GM12878 (cell line): ENCODE data around the gene CCDC12. TPM values are rescaled to one million over a fixed set of nuclear protein-coding genes. Genes with fewer than 3 reads are reported as not detected.

Experiments
- ATAC-seq: fragments of 200-7000 bp; cut with Tn5 transposase; 3 replicates; pipeline ENCODE4 v1.9.1; 2020; ENCODE audit warnings: mild to moderate bottlenecking, moderate library complexity
- BruUV-seq: library from RNA; stranded (reverse); fragments of 400-500 nt; replicated peaks from 2 replicates; lab custom pipeline; 2021; lab: Mats Ljungman, UMichigan
- CTCF ChIA-PET: fragments of 300-600 bp; sonication (Branson Sonifier 250); formaldehyde crosslinking; extraction: SDS; loops from one replicate; lab custom pipeline; 2021; ENCODE audit warnings: inconsistent platforms; lab: Yijun Ruan, JAX
- POLR2A ChIA-PET: fragments of 350-600 bp; formaldehyde crosslinking; extraction: SDS; loops from one replicate; lab custom pipeline; 2021; ENCODE audit warnings: inconsistent platforms; lab: Charles Lee
- RAD21 ChIA-PET: fragments of 300-600 bp; sonication (Branson Sonifier 250); formaldehyde crosslinking; loops from one replicate; lab custom pipeline; 2023; ENCODE audit warnings: antibody characterized with exemption; ENCODE audit not compliant: unreplicated experiment; lab: Charles Lee
- SMC1A ChIA-PET: fragments of 300-600 bp; sonication (Branson Sonifier 250); formaldehyde crosslinking; loops from one replicate; lab custom pipeline; 2023; ENCODE audit not compliant: unreplicated experiment, uncharacterized antibody; lab: Charles Lee
- DNase-seq: peaks from one replicate; pipeline ENCODE4 v3.0.0-alpha.2; 2011; ENCODE audit warnings: low read depth, low spot score
- FAIRE-seq: peaks from 3 replicates; lab custom pipeline; 2011; peaks lifted over from hg19 to GRCh38; lab: Jason Lieb, UNC
- H2AFZ ChIP-seq: 2 replicates; pipeline ENCODE4 v1.6.0; 2011; ENCODE audit warnings: low read depth, low read length, control low read depth; ENCODE audit not compliant: control insufficient read depth
- H3K27ac ChIP-seq: 2 replicates; pipeline ENCODE4 v1.5.1; 2011; ENCODE audit warnings: control low read depth; ENCODE audit not compliant: control insufficient read depth, insufficient read depth
- H3K27me3 ChIP-seq, 2 experiments: replicated peaks in 1 of 2; 2 replicates each; pipeline versions ENCODE4 v1.6.0 to v1.6.1; 2011; ENCODE audit warnings: low read length in 1 of 2; ENCODE audit not compliant: control insufficient read depth in 2 of 2, insufficient read depth in 2 of 2
- H3K36me3 ChIP-seq, 2 experiments: 2 replicates each; pipeline ENCODE4 v1.5.1; 2011; ENCODE audit warnings: low read length in 1 of 2; ENCODE audit not compliant: control insufficient read depth in 2 of 2, insufficient read depth in 2 of 2
- H3K4me1 ChIP-seq: 2 replicates; pipeline ENCODE4 v1.6.1; 2011; ENCODE audit warnings: mild to moderate bottlenecking, low read length, moderate library complexity, mixed read lengths; ENCODE audit not compliant: control insufficient read depth, insufficient read depth
- H3K4me2 ChIP-seq: 2 replicates; pipeline ENCODE4 v1.6.0; 2011; ENCODE audit warnings: control low read depth; ENCODE audit not compliant: control insufficient read depth, insufficient read depth
- H3K4me3 ChIP-seq: fragments of 200-600 bp; sonication (generic); 2 replicates; pipeline ENCODE4 v1.5.1; 2016
- H3K79me2 ChIP-seq: 2 replicates; pipeline ENCODE4 v1.6.0; 2011; ENCODE audit warnings: low read length; ENCODE audit not compliant: control insufficient read depth, insufficient read depth
- H3K9ac ChIP-seq: 2 replicates; pipeline ENCODE4 v1.8.0; 2011; ENCODE audit warnings: low read length, control low read depth, mixed read lengths; ENCODE audit not compliant: control insufficient read depth, insufficient read depth
- H3K9me3 ChIP-seq: replicated peaks from 3 replicates; pipeline ENCODE4 v1.5.1; 2011; ENCODE audit warnings: mild to moderate bottlenecking, low read length; ENCODE audit not compliant: control insufficient read depth, insufficient read depth
- H4K20me1 ChIP-seq: 2 replicates; pipeline ENCODE4 v1.6.0; 2011; ENCODE audit not compliant: control insufficient read depth, insufficient read depth
- CBFB ChIP-seq: IDR thresholded peaks from 2 replicates; pipeline ENCODE4 v1.6.1; 2016; ENCODE audit warnings: antibody characterized with exemption, low read depth
- CBX3 ChIP-seq: fragments of 200-600 bp; sonication (generic); IDR thresholded peaks from 2 replicates; pipeline ENCODE4 v1.6.1; 2016; ENCODE audit warnings: low read depth, borderline replicate concordance
- CEBPZ ChIP-seq: fragments of 150-350 bp; IDR thresholded peaks from 2 replicates; pipeline ENCODE4 v1.6.1; 2016; ENCODE audit warnings: low read depth, low read length
- CHD4 ChIP-seq: fragments of 200-600 bp; sonication (generic); IDR thresholded peaks from 2 replicates; pipeline ENCODE4 v1.6.1; 2016; ENCODE audit warnings: mild to moderate bottlenecking
- CREB1 ChIP-seq: IDR thresholded peaks from 2 replicates; pipeline ENCODE4 v1.6.1; 2012; ENCODE audit warnings: low read depth, mild to moderate bottlenecking, inconsistent platforms
- MXI1 ChIP-seq: fragments of 150-350 bp; IDR thresholded peaks from 2 replicates; pipeline ENCODE4 v1.6.1; 2011; ENCODE audit warnings: low read depth, mild to moderate bottlenecking, inconsistent platforms, low read length, improper control_type of control experiment
- RBBP5 ChIP-seq: fragments of 200-600 bp; sonication (generic); conservative IDR thresholded peaks from 2 replicates; pipeline ENCODE4 v1.6.1; 2016
- SMC3 ChIP-seq: IDR thresholded peaks from 2 replicates; pipeline ENCODE4 v1.6.1; 2011; ENCODE audit warnings: low read length, improper control_type of control experiment, borderline replicate concordance
- SREBF1 ChIP-seq: IDR thresholded peaks from 2 replicates; pipeline ENCODE4 v1.6.1; 2012; ENCODE audit warnings: mild to moderate bottlenecking, low read length
- USF2 ChIP-seq: IDR thresholded peaks from 2 replicates; pipeline ENCODE4 v1.6.1; 2011; ENCODE audit warnings: low read depth, low read length, improper control_type of control experiment, borderline replicate concordance
- YY1 ChIP-seq: IDR thresholded peaks from 2 replicates; pipeline ENCODE4 v1.6.1; 2011; ENCODE audit warnings: low read depth, mild to moderate bottlenecking, low read length
- ZBED1 ChIP-seq: IDR thresholded peaks from 2 replicates; pipeline ENCODE4 v1.6.1; 2016; ENCODE audit warnings: borderline replicate concordance
- ZBTB11 ChIP-seq: fragments of 450-650 bp; formaldehyde crosslinking; IDR thresholded peaks from 2 replicates; pipeline ENCODE4 v1.5.0; 2022; ENCODE audit warnings: mild to moderate bottlenecking, missing genetic modification characterization
- ZNF24 ChIP-seq: fragments of 450-650 bp; IDR thresholded peaks from 2 replicates; pipeline ENCODE4 v1.6.1; 2017; ENCODE audit warnings: antibody characterized with exemption, mild to moderate bottlenecking
- WGBS: methylation state at CpG from one replicate; pipeline ENCODE4 v1.1.6; 2016; ENCODE audit warnings: low lambda C conversion rate; ENCODE audit not compliant: insufficient replicate concordance, insufficient coverage; ENCODE audit errors: missing lambda C conversion rate; 5-methylcytosine and 5-hydroxymethylcytosine counted together
- in situ Hi-C: fragments of 300-500 bp; cut with MboI; formaldehyde crosslinking; loops from 9 replicates; pipeline ENCODE4 v1.14.3; 2018; ENCODE audit warnings: mixed read lengths
- intact Hi-C: fragments of 100-400 bp; cut with micrococcal nuclease; formaldehyde crosslinking; loops from one replicate; pipeline ENCODE4 v1.14.2; 2022; ENCODE audit not compliant: unreplicated experiment
- polyA plus RNA-seq, 11 experiments: library from polyadenylated mRNA; depleted of rRNA in 4 of 11; unstranded in 6 of 11; stranded (reverse) in 5 of 11; fragments of >200 nt; fragmentation: Nextera tagmentation in 4 of 11; fragmentation: Illumina TruSeq in 1 of 11; extraction: Ambion mirVana in 4 of 11; extraction: Trizol in 1 of 11; gene quantifications; 1 replicate in 1 of 11; 2 replicates in 10 of 11; pipeline versions ENCODE4 v1.2.1 to v1.2.3, GENCODE V29; 2011 to 2016; ENCODE audit warnings: inconsistent platforms in 2 of 11, missing spikeins in 2 of 11, low read depth in 1 of 11
- total RNA-seq, 4 experiments: library from RNA; depleted of rRNA in 3 of 4; stranded (reverse); fragments of >200 nt in 3 of 4; fragmentation: Illumina TruSeq in 1 of 4; extraction: Trizol in 1 of 4; gene quantifications; 2 replicates each; pipeline versions ENCODE4 v1.2.1 to v1.2.3, GENCODE V29; 2013 to 2021
- TF ChIP-seq, protein P1 (sequence below): IDR thresholded peaks from 2 replicates; pipeline ENCODE4 v1.6.1; 2011; ENCODE audit warnings: borderline replicate concordance, low read depth, mild to moderate bottlenecking, moderate library complexity, low read length; ENCODE audit not compliant: insufficient read depth, poor library complexity, severe bottlenecking

Gene CCDC12
- total and polyA plus RNA-seq, 10 of the 15 experiments (the other 5 are each of a cell fraction or from before 2014, with no cell fraction given), result 9.2 to 91.4 (median 61.3) TPM

DNA sequence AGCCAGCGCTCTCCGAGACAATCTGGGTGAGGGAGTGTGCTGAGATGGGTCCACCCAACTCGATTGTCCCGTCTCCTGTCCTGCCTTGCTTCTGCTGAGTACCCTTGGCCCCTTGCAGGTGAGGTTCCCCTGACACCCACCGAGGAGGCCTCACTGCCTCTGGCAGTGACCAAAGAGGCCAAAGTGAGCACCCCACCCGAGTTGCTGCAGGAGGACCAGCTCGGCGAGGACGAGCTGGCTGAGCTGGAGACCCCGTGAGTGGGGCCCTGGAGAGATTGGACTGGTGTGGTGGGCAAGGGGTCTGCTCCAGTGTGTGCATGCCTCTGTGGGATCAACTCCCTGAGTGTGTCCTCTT, 26.5 kb upstream of the CCDC12 start:
- POLR2A ChIA-PET, result no interaction called here
- RAD21 ChIA-PET, result no interaction called here
- SMC1A ChIA-PET, result no interaction called here
- 84% methylated on average over 10 of the region's 10 CpGs for whole genome bisulfite sequencing
- intact Hi-C loops, result no loop called here
- Histone ChIP-seq H3K9me3 (no peaks in the 10 kb centered on the region), H3K79me2 (no peaks in the 10 kb centered on the region), H3K4me3 (no peak overlapping the region), H3K4me2 (no peak overlapping the region), H3K36me3 (peaks cover 23 to 58% of the 10 kb centered on the region in 2 experiments; a peak in 3 of 4 replicates), H3K9ac (no peak overlapping the region), H3K27ac (no peak overlapping the region), H3K27me3 (no peaks in the 10 kb centered on the region), H2AFZ (no peak overlapping the region), H3K4me1 (no peaks in the 10 kb centered on the region), H4K20me1 (no peaks in the 10 kb centered on the region)
- CTCF ChIA-PET, result no interaction called here
- ATAC-seq (no peak), FAIRE-seq (no peak), DNase-seq (no peak)
- no TSS peak for BruUV-seq
- in situ Hi-C loops, result no loop called here
- TF ChIP-seq SMC3 (no peak), MXI1 (no peak), ZNF24 (no peak), CBFB (no peak), CREB1 (no peak), RBBP5 (no peak), CBX3 (no peak), ZBTB11 (CRISPR knock-in tag) (no peak), CEBPZ (no peak), USF2 (no peak), SREBF1 (no peak), ZBED1 (no peak), CHD4 (no peak), YY1 (no peak)
- TF ChIP-seq, protein P1, sequence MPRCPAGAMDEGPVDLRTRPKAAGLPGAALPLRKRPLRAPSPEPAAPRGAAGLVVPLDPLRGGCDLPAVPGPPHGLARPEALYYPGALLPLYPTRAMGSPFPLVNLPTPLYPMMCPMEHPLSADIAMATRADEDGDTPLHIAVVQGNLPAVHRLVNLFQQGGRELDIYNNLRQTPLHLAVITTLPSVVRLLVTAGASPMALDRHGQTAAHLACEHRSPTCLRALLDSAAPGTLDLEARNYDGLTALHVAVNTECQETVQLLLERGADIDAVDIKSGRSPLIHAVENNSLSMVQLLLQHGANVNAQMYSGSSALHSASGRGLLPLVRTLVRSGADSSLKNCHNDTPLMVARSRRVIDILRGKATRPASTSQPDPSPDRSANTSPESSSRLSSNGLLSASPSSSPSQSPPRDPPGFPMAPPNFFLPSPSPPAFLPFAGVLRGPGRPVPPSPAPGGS, result no peak
